ENCODE measurements around the gene PDE7B. TPM values are rescaled to one million over a fixed set of nuclear protein-coding genes. Genes with fewer than 3 reads are reported as not detected.

The PDE7B gene
- total RNA-seq, 4 donors from 2014 or later: 2.9 to 23.6 (median 5.2) TPM

- no peaks in the 10 kb centered on the region for H3K27me3 ChIP-seq
- H3K27ac ChIP-seq: no peak overlapping the region
- H3K36me3 ChIP-seq: no peaks in the 10 kb centered on the region
- ATAC-seq: no peak
- no peaks in the 10 kb centered on the region for H3K9me3 ChIP-seq
- TF ChIP-seq CTCF (IDR thresholded peaks at IDR 0.05): no peak
- H3K4me3 ChIP-seq: no peak overlapping the region
- WGBS, 2 donors (ENCODE audit: low coverage in 1 of 2): 74 to 90% methylated on average over 1 of the region's 1 CpG
- no peaks in the 10 kb centered on the region for H3K4me1 ChIP-seq
Measured at GRCh38 chr6:135951169-135951568, 99.7 kb downstream of the PDE7B start.

GRCh38 chr6:135953818-135954217, 102.3 kb downstream of the PDE7B start:
- no peaks in the 10 kb centered on the region for H3K9me3 ChIP-seq
- no peaks in the 10 kb centered on the region for H3K4me1 ChIP-seq
- no peaks in the 10 kb centered on the region for H3K27me3 ChIP-seq
- TF ChIP-seq POLR2AphosphoS5 (IDR thresholded peaks at IDR 0.05) (no peak), POLR2A (IDR thresholded peaks at IDR 0.05) (no peak)
- WGBS, 2 donors (ENCODE audit: low coverage in 1 of 2): 82 to 95% methylated on average over 5 of the region's 5 CpGs
- no peak overlapping the region for H3K27ac ChIP-seq
- ATAC-seq: no peak
- H3K36me3 ChIP-seq: no peaks in the 10 kb centered on the region
- H3K4me3 ChIP-seq: no peak overlapping the region

- Histone ChIP-seq H3K4me1 (no peaks in the 10 kb centered on the region), H3K27me3 (no peaks in the 10 kb centered on the region), H3K4me3 (no peak overlapping the region), H3K9me3 (no peaks in the 10 kb centered on the region), H3K27ac (no peak overlapping the region), H3K36me3 (no peaks in the 10 kb centered on the region)
- 78 to 81% methylated on average over 3 of the region's 3 CpGs for WGBS, 2 donors (ENCODE audit: low coverage in 1 of 2)
- no peak for ATAC-seq
- TF ChIP-seq CTCF (IDR thresholded peaks at IDR 0.05) (no peak), POLR2AphosphoS5 (IDR thresholded peaks at IDR 0.05) (no peak), POLR2A (IDR thresholded peaks at IDR 0.05) (no peak), EP300 (IDR thresholded peaks at IDR 0.05) (no peak)
Measured at GRCh38 chr6:135955099-135955498, 103.6 kb downstream of the PDE7B start.

- no peaks in the 10 kb centered on the region for H3K36me3 ChIP-seq
- no peaks in the 10 kb centered on the region for H3K4me1 ChIP-seq
- no peak overlapping the region for H3K27ac ChIP-seq
- WGBS, 2 donors (ENCODE audit: low coverage in 1 of 2): 95 to 100% methylated on average over 2 of the region's 2 CpGs
- ATAC-seq: no peak
- TF ChIP-seq POLR2AphosphoS5 (IDR thresholded peaks at IDR 0.05): no peak
- no peaks in the 10 kb centered on the region for H3K27me3 ChIP-seq
- H3K4me3 ChIP-seq: no peak overlapping the region
- no peaks in the 10 kb centered on the region for H3K9me3 ChIP-seq
Measured at GRCh38 chr6:135962731-135963130, 111.2 kb downstream of the PDE7B start.

GRCh38 chr6:135970750-135971149, 119.2 kb downstream of the PDE7B start:
- no peak overlapping the region for H3K27ac ChIP-seq
- H3K4me3 ChIP-seq: no peak overlapping the region
- no peaks in the 10 kb centered on the region for H3K27me3 ChIP-seq
- H3K4me1 ChIP-seq: no peaks in the 10 kb centered on the region
- no peaks in the 10 kb centered on the region for H3K9me3 ChIP-seq
- no peak for TF ChIP-seq POLR2A (IDR thresholded peaks at IDR 0.05)
- no peak for TF ChIP-seq POLR2AphosphoS5 (IDR thresholded peaks at IDR 0.05)
- no peak for TF ChIP-seq CTCF (IDR thresholded peaks at IDR 0.05)
- no peak for TF ChIP-seq EP300 (IDR thresholded peaks at IDR 0.05)
- 89 to 97% methylated on average over 4 to 5 of the region's 7 CpGs for WGBS, 2 donors (ENCODE audit: low coverage in 1 of 2)
- no peak for ATAC-seq
- no peaks in the 10 kb centered on the region for H3K36me3 ChIP-seq

- WGBS, 2 donors (ENCODE audit: low coverage in 1 of 2): 84 to 100% methylated on average over 3 of the region's 3 CpGs
- ATAC-seq: no peak
- H3K36me3 ChIP-seq: no peaks in the 10 kb centered on the region
- H3K27ac ChIP-seq: no peak overlapping the region
- H3K4me1 ChIP-seq: no peaks in the 10 kb centered on the region
- no peaks in the 10 kb centered on the region for H3K27me3 ChIP-seq
- H3K4me3 ChIP-seq: no peak overlapping the region
- no peak for TF ChIP-seq CTCF (IDR thresholded peaks at IDR 0.05)
- no peak for TF ChIP-seq POLR2AphosphoS5 (IDR thresholded peaks at IDR 0.05)
- TF ChIP-seq POLR2A (IDR thresholded peaks at IDR 0.05): no peak
- no peak for TF ChIP-seq EP300 (IDR thresholded peaks at IDR 0.05)
- H3K9me3 ChIP-seq: no peaks in the 10 kb centered on the region
Measured at GRCh38 chr6:135971351-135971750, 119.8 kb downstream of the PDE7B start.
